GM12878 (cell line): ENCODE results near the gene SKAP1. TPM values are rescaled to one million over a fixed set of nuclear protein-coding genes. Genes with fewer than 3 reads are reported as not detected.

Experiments
- ATAC-seq: fragments of 200-7000 bp; cut with Tn5 transposase; 3 replicates; pipeline ENCODE4 v1.9.1; 2020; ENCODE audit warnings: mild to moderate bottlenecking, moderate library complexity
- BruUV-seq: library from RNA; stranded (reverse); fragments of 400-500 nt; replicated peaks from 2 replicates; lab custom pipeline; 2021; lab: Mats Ljungman, UMichigan
- CTCF ChIA-PET: fragments of 300-600 bp; sonication (Branson Sonifier 250); formaldehyde crosslinking; extraction: SDS; loops from one replicate; lab custom pipeline; 2021; ENCODE audit warnings: inconsistent platforms; lab: Yijun Ruan, JAX
- POLR2A ChIA-PET: fragments of 350-600 bp; formaldehyde crosslinking; extraction: SDS; loops from one replicate; lab custom pipeline; 2021; ENCODE audit warnings: inconsistent platforms; lab: Charles Lee
- RAD21 ChIA-PET: fragments of 300-600 bp; sonication (Branson Sonifier 250); formaldehyde crosslinking; loops from one replicate; lab custom pipeline; 2023; ENCODE audit warnings: antibody characterized with exemption; ENCODE audit not compliant: unreplicated experiment; lab: Charles Lee
- SMC1A ChIA-PET: fragments of 300-600 bp; sonication (Branson Sonifier 250); formaldehyde crosslinking; loops from one replicate; lab custom pipeline; 2023; ENCODE audit not compliant: unreplicated experiment, uncharacterized antibody; lab: Charles Lee
- DNase-seq: peaks from one replicate; pipeline ENCODE4 v3.0.0-alpha.2; 2011; ENCODE audit warnings: low read depth, low spot score
- FAIRE-seq: peaks from 3 replicates; lab custom pipeline; 2011; peaks lifted over from hg19 to GRCh38; lab: Jason Lieb, UNC
- H2AFZ ChIP-seq: 2 replicates; pipeline ENCODE4 v1.6.0; 2011; ENCODE audit warnings: low read depth, low read length, control low read depth; ENCODE audit not compliant: control insufficient read depth
- H3K27ac ChIP-seq: 2 replicates; pipeline ENCODE4 v1.5.1; 2011; ENCODE audit warnings: control low read depth; ENCODE audit not compliant: control insufficient read depth, insufficient read depth
- H3K27me3 ChIP-seq, 2 experiments: replicated peaks in 1 of 2; 2 replicates each; pipeline versions ENCODE4 v1.6.0 to v1.6.1; 2011; ENCODE audit warnings: low read length in 1 of 2; ENCODE audit not compliant: control insufficient read depth in 2 of 2, insufficient read depth in 2 of 2
- H3K36me3 ChIP-seq, 2 experiments: 2 replicates each; pipeline ENCODE4 v1.5.1; 2011; ENCODE audit warnings: low read length in 1 of 2; ENCODE audit not compliant: control insufficient read depth in 2 of 2, insufficient read depth in 2 of 2
- H3K4me1 ChIP-seq: 2 replicates; pipeline ENCODE4 v1.6.1; 2011; ENCODE audit warnings: mild to moderate bottlenecking, low read length, moderate library complexity, mixed read lengths; ENCODE audit not compliant: control insufficient read depth, insufficient read depth
- H3K4me2 ChIP-seq: 2 replicates; pipeline ENCODE4 v1.6.0; 2011; ENCODE audit warnings: control low read depth; ENCODE audit not compliant: control insufficient read depth, insufficient read depth
- H3K4me3 ChIP-seq: fragments of 200-600 bp; sonication (generic); 2 replicates; pipeline ENCODE4 v1.5.1; 2016
- H3K79me2 ChIP-seq: 2 replicates; pipeline ENCODE4 v1.6.0; 2011; ENCODE audit warnings: low read length; ENCODE audit not compliant: control insufficient read depth, insufficient read depth
- H3K9ac ChIP-seq: 2 replicates; pipeline ENCODE4 v1.8.0; 2011; ENCODE audit warnings: low read length, control low read depth, mixed read lengths; ENCODE audit not compliant: control insufficient read depth, insufficient read depth
- H3K9me3 ChIP-seq: replicated peaks from 3 replicates; pipeline ENCODE4 v1.5.1; 2011; ENCODE audit warnings: mild to moderate bottlenecking, low read length; ENCODE audit not compliant: control insufficient read depth, insufficient read depth
- H4K20me1 ChIP-seq: 2 replicates; pipeline ENCODE4 v1.6.0; 2011; ENCODE audit not compliant: control insufficient read depth, insufficient read depth
- BHLHE40 ChIP-seq, 2 experiments: fragments of 450-650 bp in 1 of 2; IDR thresholded peaks; 2 replicates each; pipeline ENCODE4 v1.6.1; 2011 to 2017; ENCODE audit warnings: low read depth in 2 of 2, borderline replicate concordance in 1 of 2, improper control_type of control experiment in 1 of 2, low read length in 1 of 2, mild to moderate bottlenecking in 1 of 2
- CTCF ChIP-seq, 3 experiments: IDR thresholded peaks in 2 of 3; conservative IDR thresholded peaks in 1 of 3; 2 replicates each; pipeline ENCODE4 v1.5.1; 2011; ENCODE audit warnings: low read depth in 3 of 3, low read length in 3 of 3, mild to moderate bottlenecking in 3 of 3, control low read depth in 2 of 3, moderate library complexity in 2 of 3, inconsistent platforms in 1 of 3, mixed read lengths in 1 of 3; ENCODE audit not compliant: control insufficient read depth in 2 of 3, insufficient read depth in 1 of 3; ENCODE audit errors: extremely low read depth in 1 of 3
- KLF5 ChIP-seq: fragments of 450-650 bp; IDR thresholded peaks from 2 replicates; pipeline ENCODE4 v1.6.1; 2014; ENCODE audit warnings: mild to moderate bottlenecking; ENCODE audit not compliant: partially characterized antibody
- MLLT1 ChIP-seq: fragments of 450-650 bp; IDR thresholded peaks from 2 replicates; pipeline ENCODE4 v1.6.1; 2016; ENCODE audit warnings: mild to moderate bottlenecking
- MYB ChIP-seq: fragments of 150-350 bp; IDR thresholded peaks from 2 replicates; pipeline ENCODE4 v1.6.1; 2014; ENCODE audit warnings: mild to moderate bottlenecking, low read depth, low read length, borderline replicate concordance
- RAD21 ChIP-seq: IDR thresholded peaks from 2 replicates; pipeline ENCODE4 v1.6.1; 2011; ENCODE audit warnings: mild to moderate bottlenecking, low read depth, low read length, moderate library complexity; ENCODE audit not compliant: insufficient read depth
- RCOR1 ChIP-seq: conservative IDR thresholded peaks from 2 replicates; pipeline ENCODE4 v1.6.1; 2012; ENCODE audit warnings: low read depth, low read length, improper control_type of control experiment
- SMC3 ChIP-seq: IDR thresholded peaks from 2 replicates; pipeline ENCODE4 v1.6.1; 2011; ENCODE audit warnings: low read length, improper control_type of control experiment, borderline replicate concordance
- TCF12 ChIP-seq: IDR thresholded peaks from 2 replicates; pipeline ENCODE4 v1.6.1; 2011; ENCODE audit warnings: low read depth, mild to moderate bottlenecking, low read length
- YY1 ChIP-seq: IDR thresholded peaks from 2 replicates; pipeline ENCODE4 v1.6.1; 2011; ENCODE audit warnings: low read depth, mild to moderate bottlenecking, low read length
- ZNF274 ChIP-seq: IDR thresholded peaks from one replicate; pipeline ENCODE4 v1.8.0; 2011; ENCODE audit not compliant: insufficient read length, insufficient read depth
- WGBS: methylation state at CpG from one replicate; pipeline ENCODE4 v1.1.6; 2016; ENCODE audit warnings: low lambda C conversion rate; ENCODE audit not compliant: insufficient replicate concordance, insufficient coverage; ENCODE audit errors: missing lambda C conversion rate; 5-methylcytosine and 5-hydroxymethylcytosine counted together
- in situ Hi-C: fragments of 300-500 bp; cut with MboI; formaldehyde crosslinking; loops from 9 replicates; pipeline ENCODE4 v1.14.3; 2018; ENCODE audit warnings: mixed read lengths
- intact Hi-C: fragments of 100-400 bp; cut with micrococcal nuclease; formaldehyde crosslinking; loops from one replicate; pipeline ENCODE4 v1.14.2; 2022; ENCODE audit not compliant: unreplicated experiment
- polyA plus RNA-seq, 11 experiments: library from polyadenylated mRNA; depleted of rRNA in 4 of 11; unstranded in 6 of 11; stranded (reverse) in 5 of 11; fragments of >200 nt; fragmentation: Nextera tagmentation in 4 of 11; fragmentation: Illumina TruSeq in 1 of 11; extraction: Ambion mirVana in 4 of 11; extraction: Trizol in 1 of 11; gene quantifications; 1 replicate in 1 of 11; 2 replicates in 10 of 11; pipeline versions ENCODE4 v1.2.1 to v1.2.3, GENCODE V29; 2011 to 2016; ENCODE audit warnings: inconsistent platforms in 2 of 11, missing spikeins in 2 of 11, low read depth in 1 of 11
- total RNA-seq, 4 experiments: library from RNA; depleted of rRNA in 3 of 4; stranded (reverse); fragments of >200 nt in 3 of 4; fragmentation: Illumina TruSeq in 1 of 4; extraction: Trizol in 1 of 4; gene quantifications; 2 replicates each; pipeline versions ENCODE4 v1.2.1 to v1.2.3, GENCODE V29; 2013 to 2021

Gene SKAP1
- total and polyA plus RNA-seq, 10 of the 15 experiments (the other 5 are each of a cell fraction or from before 2014, with no cell fraction given) = 17.1 to 97.6 (median 35.9) TPM

- TF ChIP-seq MLLT1 (no peak), MYB (no peak), ZNF274 (no peak)
- TF ChIP-seq, all 136 proteins: peak for 0
Measured at GRCh38 chr17:48308581-48308980, 121.4 kb downstream of the SKAP1 start (continued).

- FAIRE-seq (peak; percentile 84), DNase-seq (no peak), ATAC-seq (peak; percentile 98)
- Histone ChIP-seq H4K20me1 (no peaks in the 10 kb centered on the region), H3K9ac (no peak overlapping the region), H2AFZ (no peak overlapping the region), H3K27me3 (no peaks in the 10 kb centered on the region), H3K27ac (no peak overlapping the region), H3K79me2 (no peaks in the 10 kb centered on the region), H3K4me1 (peaks cover 8% of the 10 kb centered on the region; the same call in 1 of the 2 replicates), H3K4me3 (no peak overlapping the region), H3K9me3 (no peaks in the 10 kb centered on the region), H3K36me3 (peaks cover 0 to 3% of the 10 kb centered on the region in 2 experiments; a peak in 2 of 4 replicates), H3K4me2 (no peak overlapping the region)
- no TSS peak for BruUV-seq
- POLR2A ChIA-PET = interaction anchor here (0.6 to 1.4 kb wide), 5 partner anchors 9 to 367 kb away, joined by 3 to 11 read pairs (median 3); partner anchors contain the start of genes HOXB5 and PNPO
- RAD21 ChIA-PET = interaction anchor here (0.6 to 2.7 kb wide), 28 partner anchors 8 to 311 kb away, joined by 3 to 28 read pairs (median 5); partner anchors contain the start of gene HOXB5
- in situ Hi-C loops = no loop called here
- CTCF ChIA-PET = interaction anchor here (0.6 to 3.5 kb wide), 57 partner anchors 9 to 330 kb away, joined by 3 to 92 read pairs (median 5); partner anchors contain the start of genes HOXB5 and SNX11
- intact Hi-C loops = loop anchor here (2.0 to 5.0 kb wide), 2 partner anchors 46 to 287 kb away; no protein-coding TSS in a partner anchor
- SMC1A ChIA-PET = interaction anchor here (0.5 to 3.6 kb wide), 38 partner anchors 10 to 289 kb away, joined by 3 to 48 read pairs (median 4); partner anchors contain the start of gene HOXB5
- TF ChIP-seq MLLT1 (peak; percentile 45; the same call in 1 of the 2 replicates), TCF12 (no peak), RCOR1 (no peak), KLF5 (no peak), YY1 (0 out of 2 replicates have a peak, but pooled peaks have one; percentile 31), RAD21 (peak; percentile 66), BHLHE40 (IDR thresholded peaks at IDR 0.05; ENCODE audit: borderline replicate concordance in 1 of 2, low read depth in 2 of 2, low read length in 1 of 2) (no peak), SMC3 (peak; percentile 81), CTCF (IDR thresholded peaks at IDR 0.05 in 2 of 3, conservative IDR thresholded peaks at IDR 0.05 in 1 of 3; ENCODE audit: control insufficient read depth in 2 of 3, extremely low read depth in 1 of 3, insufficient read depth in 1 of 3, low read depth in 3 of 3, low read length in 3 of 3) (peak; percentile 69 to 89 (median 86))
- 14% methylated on average over 4 of the region's 4 CpGs for WGBS
Measured at GRCh38 chr17:48307814-48308411, 122.1 kb downstream of the SKAP1 start.
